IPS-18c (cell line): ENCODE measurements around the gene RFPL4A.

Experiments
- H3K4me3 ChIP-seq: 2 replicates; pipeline ENCODE4 v1.7.0; 2013; ENCODE audit warnings: low read depth, mild to moderate bottlenecking, low read length, moderate library complexity; ENCODE audit not compliant: insufficient read depth
- H3K9me3 ChIP-seq: one replicate; pipeline ENCODE4 v1.6.1; 2013; ENCODE audit warnings: mild to moderate bottlenecking, low read length, moderate library complexity; ENCODE audit not compliant: control insufficient read depth, insufficient read depth

RFPL4A gene

GRCh38 chr19:55777528-55777927, 18.6 kb downstream of the RFPL4A start:
- peaks cover 7% of the 10 kb centered on the region for H3K9me3 ChIP-seq

GRCh38 chr19:55778331-55778730, 19.4 kb downstream of the RFPL4A start:
- H3K4me3 ChIP-seq = no peak overlapping the region
- peaks cover 7% of the 10 kb centered on the region for H3K9me3 ChIP-seq

More at GRCh38 chr19:55777528-55777927, 18.6 kb downstream of the RFPL4A start:
- no peak overlapping the region for H3K4me3 ChIP-seq

DNA sequence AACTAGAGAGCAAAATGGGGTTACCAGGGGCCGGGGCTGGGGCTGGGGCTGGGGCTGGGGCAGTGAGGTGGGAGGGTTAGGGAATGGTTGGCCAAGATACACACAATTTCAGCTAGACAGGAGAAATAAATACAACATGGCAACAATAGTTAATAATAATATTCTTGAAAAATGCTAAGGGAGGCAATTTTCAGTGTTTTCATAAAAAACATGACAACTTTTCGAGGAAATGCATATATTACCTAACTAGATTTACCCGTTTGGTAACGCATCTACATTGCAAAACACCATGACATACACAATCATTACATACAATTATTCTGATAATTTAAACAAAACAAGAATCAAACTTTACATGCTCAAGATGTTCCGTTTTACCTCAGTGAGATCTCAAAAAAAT, 22.2 kb downstream of the RFPL4A start:
- Histone ChIP-seq H3K9me3 (peaks cover 7% of the 10 kb centered on the region), H3K4me3 (no peak overlapping the region)

DNA sequence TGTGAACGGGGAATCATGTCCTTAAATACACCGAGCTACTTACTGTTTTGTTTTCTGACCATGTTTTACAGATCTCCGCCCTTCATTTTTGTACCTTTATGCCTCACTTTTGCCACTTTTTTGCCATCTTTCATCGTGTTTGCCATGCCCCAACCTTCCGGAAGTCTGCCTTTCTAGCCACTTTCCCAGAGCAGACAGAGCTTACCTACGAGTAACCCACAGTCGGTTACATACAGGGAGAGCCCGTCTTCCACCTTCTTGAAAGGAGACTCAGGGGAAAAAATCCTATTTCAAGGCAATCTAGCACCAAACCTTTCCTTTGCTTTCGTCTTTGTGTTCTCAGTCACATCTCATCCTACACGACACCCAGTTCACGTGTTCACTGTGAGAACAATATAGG, 36.1 kb downstream of the RFPL4A start:
- H3K9me3 ChIP-seq = peaks cover 19% of the 10 kb centered on the region
- no peak overlapping the region for H3K4me3 ChIP-seq

- Histone ChIP-seq H3K4me3 (no peak overlapping the region), H3K9me3 (peaks cover 12% of the 10 kb centered on the region)
Measured at GRCh38 chr19:55801416-55801815, 42.5 kb downstream of the RFPL4A start.

DNA sequence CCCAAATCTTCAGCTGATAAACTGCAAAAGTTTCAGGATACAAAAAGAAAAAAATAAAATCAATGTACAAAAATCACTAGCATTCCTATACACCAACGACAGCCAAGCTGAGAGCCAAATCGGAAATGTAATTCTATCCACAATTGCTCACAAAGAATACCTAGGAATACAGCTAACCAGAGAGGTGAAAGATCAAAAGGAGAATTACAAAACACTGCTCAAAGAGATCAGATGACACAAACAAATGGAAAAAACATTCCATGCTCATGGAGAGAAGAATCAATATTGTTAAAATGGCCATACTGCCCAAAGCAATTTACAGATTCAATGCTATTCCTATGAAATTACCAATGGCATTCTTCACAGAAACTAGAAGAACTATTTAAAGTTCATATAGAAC, 43.4 kb downstream of the RFPL4A start:
- Histone ChIP-seq H3K4me3 (no peak overlapping the region), H3K9me3 (peaks cover 17% of the 10 kb centered on the region)

- no peak overlapping the region for H3K4me3 ChIP-seq
- H3K9me3 ChIP-seq = peaks cover 11% of the 10 kb centered on the region
Measured at GRCh38 chr19:55809381-55810058, 50.6 kb downstream of the RFPL4A start.

DNA sequence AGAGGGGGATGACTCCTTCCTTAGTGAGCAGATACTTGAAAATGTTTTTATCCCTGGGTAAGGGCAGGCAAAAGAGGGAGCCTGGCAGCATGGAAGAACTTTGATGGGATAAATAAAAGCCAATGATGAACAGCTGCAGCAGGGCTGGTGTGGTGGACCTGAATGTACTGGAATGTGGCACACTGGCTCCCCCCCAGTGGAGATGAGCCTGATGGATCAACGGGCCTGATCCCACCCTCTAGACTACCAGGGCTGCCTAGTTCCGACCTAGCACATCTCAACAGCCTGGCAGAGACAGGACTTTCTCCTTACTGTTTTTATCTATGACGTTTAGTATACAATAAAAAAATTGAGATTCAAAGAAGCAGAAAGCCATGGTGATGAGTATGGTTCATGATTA, 52.4 kb downstream of the RFPL4A start:
- no peak overlapping the region for H3K4me3 ChIP-seq
- peaks cover 11% of the 10 kb centered on the region for H3K9me3 ChIP-seq

GRCh38 chr19:55812449-55812848, 53.6 kb downstream of the RFPL4A start:
- Histone ChIP-seq H3K4me3 (no peak overlapping the region), H3K9me3 (peaks cover 6% of the 10 kb centered on the region)
